ENCODE data around the gene OR2T34.
"Not testable (repeated sequence)": the region's sequence is repeated elsewhere in the genome, so short reads cannot be mapped to it uniquely, and the experiment has no call there.

Gene OR2T34

GRCh38 chr1:248593226-248593625 is 18.7 kb upstream of the OR2T34 start:
- TF ChIP-seq, protein P1, sequence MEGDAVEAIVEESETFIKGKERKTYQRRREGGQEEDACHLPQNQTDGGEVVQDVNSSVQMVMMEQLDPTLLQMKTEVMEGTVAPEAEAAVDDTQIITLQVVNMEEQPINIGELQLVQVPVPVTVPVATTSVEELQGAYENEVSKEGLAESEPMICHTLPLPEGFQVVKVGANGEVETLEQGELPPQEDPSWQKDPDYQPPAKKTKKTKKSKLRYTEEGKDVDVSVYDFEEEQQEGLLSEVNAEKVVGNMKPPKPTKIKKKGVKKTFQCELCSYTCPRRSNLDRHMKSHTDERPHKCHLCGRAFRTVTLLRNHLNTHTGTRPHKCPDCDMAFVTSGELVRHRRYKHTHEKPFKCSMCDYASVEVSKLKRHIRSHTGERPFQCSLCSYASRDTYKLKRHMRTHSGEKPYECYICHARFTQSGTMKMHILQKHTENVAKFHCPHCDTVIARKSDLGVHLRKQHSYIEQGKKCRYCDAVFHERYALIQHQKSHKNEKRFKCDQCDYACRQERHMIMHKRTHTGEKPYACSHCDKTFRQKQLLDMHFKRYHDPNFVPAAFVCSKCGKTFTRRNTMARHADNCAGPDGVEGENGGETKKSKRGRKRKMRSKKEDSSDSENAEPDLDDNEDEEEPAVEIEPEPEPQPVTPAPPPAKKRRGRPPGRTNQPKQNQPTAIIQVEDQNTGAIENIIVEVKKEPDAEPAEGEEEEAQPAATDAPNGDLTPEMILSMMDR (IDR thresholded peaks at IDR 0.05) = no peak
- Mint-ChIP-seq H3K9me3 (peaks cover 61% of the 10 kb centered on the region), H3K4me1 (no peaks in the 10 kb centered on the region), H3K27me3 (ENCODE audit: low read depth, poor library complexity) (peaks cover 3% of the 10 kb centered on the region), H3K4me3 (no peak overlapping the region), H3K36me3 (ENCODE audit: low read depth) (no peaks in the 10 kb centered on the region), H3K27ac (no peak overlapping the region)
- no peak for DNase-seq

- no peak for DNase-seq
- Mint-ChIP-seq H3K27ac (no peak overlapping the region), H3K4me3 (no peak overlapping the region), H3K36me3 (ENCODE audit: low read depth) (no peaks in the 10 kb centered on the region), H3K4me1 (no peaks in the 10 kb centered on the region), H3K9me3 (peaks cover 67% of the 10 kb centered on the region), H3K27me3 (ENCODE audit: low read depth, poor library complexity) (peaks cover 3% of the 10 kb centered on the region)
- TF ChIP-seq, protein P1 (IDR thresholded peaks at IDR 0.05) = no peak
Measured at GRCh38 chr1:248592655-248593054, 18.1 kb upstream of the OR2T34 start.

- no peak overlapping the region for H3K4me3 Mint-ChIP-seq
- no peak for DNase-seq
- peaks cover 3% of the 10 kb centered on the region for H3K27me3 Mint-ChIP-seq (ENCODE audit: low read depth, poor library complexity)
- H3K9me3 Mint-ChIP-seq = peaks cover 72% of the 10 kb centered on the region
- TF ChIP-seq, protein P1 (IDR thresholded peaks at IDR 0.05) = no peak
- no peaks in the 10 kb centered on the region for H3K36me3 Mint-ChIP-seq (ENCODE audit: low read depth)
- H3K4me1 Mint-ChIP-seq = no peaks in the 10 kb centered on the region
- H3K27ac Mint-ChIP-seq = no peak overlapping the region
Measured at GRCh38 chr1:248590055-248590454, 15.5 kb upstream of the OR2T34 start.

- peaks cover 72% of the 10 kb centered on the region for H3K9me3 Mint-ChIP-seq
- TF ChIP-seq, protein P1 (IDR thresholded peaks at IDR 0.05) = no peak
- no peaks in the 10 kb centered on the region for H3K4me1 Mint-ChIP-seq
- H3K36me3 Mint-ChIP-seq (ENCODE audit: low read depth) = no peaks in the 10 kb centered on the region
- no peak for DNase-seq
- peaks cover 3% of the 10 kb centered on the region for H3K27me3 Mint-ChIP-seq (ENCODE audit: low read depth, poor library complexity)
- H3K27ac Mint-ChIP-seq = no peak overlapping the region
- no peak overlapping the region for H3K4me3 Mint-ChIP-seq
Measured at GRCh38 chr1:248589334-248589733, 14.8 kb upstream of the OR2T34 start.

- H3K27ac Mint-ChIP-seq = no peak overlapping the region
- DNase-seq = no peak
- H3K4me3 Mint-ChIP-seq = no peak overlapping the region
- peaks cover 56% of the 10 kb centered on the region for H3K9me3 Mint-ChIP-seq
- peaks cover 3% of the 10 kb centered on the region for H3K27me3 Mint-ChIP-seq (ENCODE audit: low read depth, poor library complexity)
- no peaks in the 10 kb centered on the region for H3K36me3 Mint-ChIP-seq (ENCODE audit: low read depth)
- TF ChIP-seq, protein P1 (IDR thresholded peaks at IDR 0.05) = no peak
- no peaks in the 10 kb centered on the region for H3K4me1 Mint-ChIP-seq
Measured at GRCh38 chr1:248585266-248585665, 10.7 kb upstream of the OR2T34 start.

GRCh38 chr1:248576260-248576980 is 1.9 kb upstream of the OR2T34 start:
- no peak for DNase-seq
- TF ChIP-seq, protein P1 (IDR thresholded peaks at IDR 0.05) = no peak
- Mint-ChIP-seq H3K27me3 (ENCODE audit: low read depth, poor library complexity) (no peaks in the 10 kb centered on the region), H3K36me3 (ENCODE audit: low read depth) (no peaks in the 10 kb centered on the region), H3K9me3 (peaks cover 57% of the 10 kb centered on the region), H3K4me1 (no peaks in the 10 kb centered on the region), H3K27ac (no peak overlapping the region), H3K4me3 (no peak overlapping the region)

DNA sequence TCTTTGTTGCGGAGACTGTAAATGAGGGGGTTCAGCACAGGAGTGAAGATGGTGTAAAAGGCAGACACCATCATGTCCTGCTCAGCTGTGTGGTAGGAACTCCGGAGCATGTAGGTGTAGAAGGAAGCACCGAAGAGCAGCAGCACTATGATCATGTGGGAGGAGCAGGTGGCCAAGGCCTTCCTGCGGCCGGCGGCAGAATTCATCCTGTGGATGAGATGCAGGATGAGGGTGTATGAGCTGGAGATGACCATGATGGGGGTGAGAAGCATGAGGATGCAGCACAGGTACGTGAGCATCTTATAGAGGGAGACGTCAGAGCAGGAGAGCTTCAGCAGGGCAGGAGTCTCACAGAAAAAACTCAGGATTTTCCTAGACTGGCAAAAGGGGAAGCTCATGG is 701 bp downstream of the OR2T34 start:
- H3K27me3 Mint-ChIP-seq (ENCODE audit: low read depth, poor library complexity); DNase-seq; H3K27ac Mint-ChIP-seq; H3K36me3 Mint-ChIP-seq (ENCODE audit: low read depth); H3K4me3 Mint-ChIP-seq; H3K4me1 Mint-ChIP-seq: not testable (repeated sequence)
- peaks cover 50% of the 10 kb centered on the region for H3K9me3 Mint-ChIP-seq

GRCh38 chr1:248572049-248572448 is 2.5 kb downstream of the OR2T34 start:
- peaks cover 42% of the 10 kb centered on the region for H3K9me3 Mint-ChIP-seq
- H3K4me1 Mint-ChIP-seq; H3K27ac Mint-ChIP-seq; H3K4me3 Mint-ChIP-seq; DNase-seq; H3K36me3 Mint-ChIP-seq (ENCODE audit: low read depth); H3K27me3 Mint-ChIP-seq (ENCODE audit: low read depth, poor library complexity): not testable (repeated sequence)

GRCh38 chr1:248570811-248571210 is 3.7 kb downstream of the OR2T34 start:
- not testable (repeated sequence) for H3K36me3 Mint-ChIP-seq (ENCODE audit: low read depth); H3K27ac Mint-ChIP-seq; DNase-seq; H3K27me3 Mint-ChIP-seq (ENCODE audit: low read depth, poor library complexity); H3K4me3 Mint-ChIP-seq; H3K4me1 Mint-ChIP-seq
- peaks cover 34% of the 10 kb centered on the region for H3K9me3 Mint-ChIP-seq

Measured in nephron progenitor cell (in vitro differentiated cells).